Endothelial cell of umbilical vein (primary cell): ENCODE data around the gene SHISA9. TPM values are rescaled to one million over a fixed set of nuclear protein-coding genes. Genes with fewer than 3 reads are reported as not detected.
"Not testable (repeated sequence)": the region's sequence is repeated elsewhere in the genome, so short reads cannot be mapped to it uniquely, and the experiment has no call there.

Experiments
- BruUV-seq: library from RNA; stranded (reverse); fragments of 400-500 nt; replicated peaks from 2 replicates; lab custom pipeline; 2021; lab: Mats Ljungman, UMichigan
- CTCF ChIA-PET: fragments of 300-600, 350-600 bp; sonication (Branson Sonifier 250); formaldehyde crosslinking; loops from one replicate; lab custom pipeline; 2021; ENCODE audit warnings: antibody characterized with exemption, inconsistent platforms; lab: Charles Lee
- POLR2A ChIA-PET: fragments of 300-600, 350-600 bp; sonication (Branson Sonifier 250); formaldehyde crosslinking; loops from one replicate; lab custom pipeline; 2021; ENCODE audit warnings: antibody characterized with exemption, inconsistent platforms; lab: Charles Lee
- DNase-seq: peaks from one replicate; pipeline ENCODE4 v3.0.0-alpha.2; 2011; ENCODE audit warnings: low read depth, low spot score
- FAIRE-seq: peaks from 2 replicates; lab custom pipeline; 2011; peaks lifted over from hg19 to GRCh38; lab: Jason Lieb, UNC
- H2AFZ ChIP-seq: 2 replicates; pipeline ENCODE4 v1.6.0; 2012; ENCODE audit warnings: low read depth, low read length, control low read depth, inconsistent platforms
- H3K27ac ChIP-seq: 2 replicates; pipeline ENCODE4 v1.5.1; 2011; ENCODE audit warnings: low read depth, mild to moderate bottlenecking, control low read depth, low read length, moderate library complexity; ENCODE audit not compliant: insufficient read depth
- H3K27me3 ChIP-seq, 2 experiments: 2 replicates each; pipeline versions ENCODE4 v1.6.0 to v1.6.1; 2011; ENCODE audit warnings: low read length in 2 of 2, mixed read lengths in 1 of 2; ENCODE audit not compliant: control insufficient read depth in 2 of 2, insufficient read depth in 2 of 2
- H3K36me3 ChIP-seq, 2 experiments: 2 replicates in 1 of 2; 3 replicates in 1 of 2; pipeline ENCODE4 v1.5.1; 2011; ENCODE audit warnings: low read length in 2 of 2, mild to moderate bottlenecking in 1 of 2, moderate library complexity in 1 of 2; ENCODE audit not compliant: control insufficient read depth in 2 of 2, insufficient read depth in 2 of 2; ENCODE audit errors: extremely low read depth in 1 of 2
- H3K4me1 ChIP-seq: 3 replicates; pipeline ENCODE4 v1.5.1; 2011; ENCODE audit warnings: mild to moderate bottlenecking, low read length; ENCODE audit not compliant: control insufficient read depth, insufficient read depth; ENCODE audit errors: extremely low read depth
- H3K4me2 ChIP-seq: 2 replicates; pipeline ENCODE4 v1.6.1; 2011; ENCODE audit warnings: low read length, control low read depth, mixed read lengths; ENCODE audit not compliant: insufficient read depth
- H3K4me3 ChIP-seq, 3 experiments: fragments of 200-600 bp in 1 of 3; sonication (generic), shearing (Covaris generic) in 1 of 3; replicated peaks in 1 of 3; 2 replicates each; pipeline ENCODE4 v1.5.1; 2011 to 2016; ENCODE audit warnings: control low read depth in 3 of 3, low read length in 3 of 3, mild to moderate bottlenecking in 2 of 3, inconsistent platforms in 1 of 3, low read depth in 1 of 3, moderate library complexity in 1 of 3; ENCODE audit not compliant: insufficient read depth in 1 of 3
- H3K79me2 ChIP-seq: 2 replicates; pipeline ENCODE4 v1.6.0; 2012; ENCODE audit warnings: low read length, inconsistent platforms; ENCODE audit not compliant: control insufficient read depth, insufficient read depth
- H3K9ac ChIP-seq: replicated peaks from 2 replicates; pipeline ENCODE3; 2011; ENCODE audit warnings: low read length, control low read depth; ENCODE audit not compliant: insufficient read depth; ENCODE audit errors: extremely low read depth
- H3K9me1 ChIP-seq: replicated peaks from 3 replicates; pipeline ENCODE4 v1.6.0; 2011; ENCODE audit warnings: mild to moderate bottlenecking, low read length; ENCODE audit not compliant: control insufficient read depth, insufficient read depth; ENCODE audit errors: extremely low read depth
- H3K9me3 ChIP-seq: replicated peaks from 2 replicates; pipeline ENCODE4 v1.5.1; 2012; ENCODE audit warnings: low read length, inconsistent platforms; ENCODE audit not compliant: control insufficient read depth, insufficient read depth
- H4K20me1 ChIP-seq: replicated peaks from 2 replicates; pipeline ENCODE3; 2011; ENCODE audit warnings: mild to moderate bottlenecking, low read length; ENCODE audit not compliant: control insufficient read depth, insufficient read depth; ENCODE audit errors: extremely low read depth
- GATA2 ChIP-seq: IDR thresholded peaks from 2 replicates; pipeline ENCODE4 v1.7.0; 2011; ENCODE audit warnings: low read depth, mild to moderate bottlenecking, moderate library complexity, mixed read lengths, low read length; ENCODE audit not compliant: insufficient read length, insufficient read depth
- dilution Hi-C: fragments of 300-500 bp; cut with MboI; formaldehyde crosslinking; loops from one replicate; pipeline ENCODE4 v1.15.0; 2019; ENCODE audit warnings: low sequenced_read_pairs; ENCODE audit not compliant: extremely low pct_ligation_motif_present
- intact Hi-C: fragments of 100-400 bp; cut with micrococcal nuclease; formaldehyde crosslinking; loops from one replicate; pipeline ENCODE4 v1.10.0; 2022
- polyA plus RNA-seq, 4 experiments: library from polyadenylated mRNA; depleted of rRNA in 3 of 4; stranded (reverse) in 3 of 4; unstranded in 1 of 4; fragments of >200 nt; gene quantifications; 2 replicates each; pipeline versions ENCODE4 v1.2.1 to v1.2.3, GENCODE V29; 2011 to 2012; ENCODE audit warnings: missing spikeins in 1 of 4
- total RNA-seq: library from RNA; stranded (reverse); gene quantifications from 2 replicates; pipeline ENCODE4 v1.2.3, GENCODE V29; 2021

SHISA9 gene
- total and polyA plus RNA-seq, 2 donors (not counting 3 experiments of a cell fraction or from before 2014, with no cell fraction given), result not detected

- no peaks in the 10 kb centered on the region for H3K79me2 ChIP-seq
- no peak overlapping the region for H3K4me2 ChIP-seq
- dilution Hi-C loops, result no loop called here
- H3K9ac ChIP-seq, result no peak overlapping the region
- H3K4me1 ChIP-seq, result no peaks in the 10 kb centered on the region
- no TSS peak for BruUV-seq
- intact Hi-C loops, result no loop called here
- DNase-seq (no peak), FAIRE-seq (no peak)
- no peaks in the 10 kb centered on the region for H3K27me3 ChIP-seq
- no peak overlapping the region for H2AFZ ChIP-seq
- no peak for TF ChIP-seq GATA2
- H3K27ac ChIP-seq, result no peak overlapping the region
- no peaks in the 10 kb centered on the region for H4K20me1 ChIP-seq
- ChIA-PET POLR2A (no interaction called here), CTCF (no interaction called here)
- H3K9me3 ChIP-seq, result no peaks in the 10 kb centered on the region
- H3K36me3 ChIP-seq, result no peaks in the 10 kb centered on the region
- H3K4me3 ChIP-seq, result no peak overlapping the region
- H3K9me1 ChIP-seq, result no peaks in the 10 kb centered on the region
These were observed 19.3 kb downstream of the SHISA9 start for GRCh38 chr16:12920739-12921138.

- H3K9me3 ChIP-seq, BruUV-seq, H3K79me2 ChIP-seq, H3K9me1 ChIP-seq, CTCF ChIA-PET, dilution Hi-C loops, H3K9ac ChIP-seq, H3K27me3 ChIP-seq, H3K36me3 ChIP-seq, POLR2A ChIA-PET, H3K4me2 ChIP-seq, DNase-seq, intact Hi-C loops, H3K4me1 ChIP-seq, H4K20me1 ChIP-seq, FAIRE-seq, H2AFZ ChIP-seq, H3K4me3 ChIP-seq, H3K27ac ChIP-seq: not testable (repeated sequence)
These were observed 22.2 kb downstream of the SHISA9 start for GRCh38 chr16:12923640-12924039.
